Body of pancreas (tissue), 4 donors: ENCODE data around the gene STAMBPL1.

Experiments used
- POLR2A ChIP-seq, 3 donors: fragments of 450-650 bp; IDR thresholded peaks; one replicate each; pipeline ENCODE4 v1.6.1; 2016; ENCODE audit warnings: antibody characterized with exemption in 3 of 3, mild to moderate bottlenecking in 2 of 3
- TF ChIP-seq, protein P1 (sequence below), 7 experiments: fragments of 450-650 bp in 4 of 7; fragments of 200-600 bp in 3 of 7; sonication (generic) in 3 of 7; IDR thresholded peaks; one replicate each; pipeline ENCODE4 v1.5.1; 2016 to 2019; ENCODE audit warnings: antibody characterized with exemption in 7 of 7

DNA sequence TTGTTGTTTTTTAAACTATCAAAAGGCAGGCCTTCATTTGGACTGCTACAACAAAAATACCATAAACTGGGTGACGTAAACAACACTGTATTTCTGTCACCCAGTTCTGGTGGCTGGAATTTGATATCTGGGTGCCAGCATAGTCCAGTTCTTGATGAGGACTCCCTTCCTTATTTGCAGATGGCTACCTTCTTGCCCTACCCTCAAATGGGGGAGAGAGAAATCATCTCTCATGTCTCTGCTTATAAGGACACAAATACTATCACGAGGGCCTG is 47.3 kb downstream of the STAMBPL1 start:
- TF ChIP-seq, protein P1, sequence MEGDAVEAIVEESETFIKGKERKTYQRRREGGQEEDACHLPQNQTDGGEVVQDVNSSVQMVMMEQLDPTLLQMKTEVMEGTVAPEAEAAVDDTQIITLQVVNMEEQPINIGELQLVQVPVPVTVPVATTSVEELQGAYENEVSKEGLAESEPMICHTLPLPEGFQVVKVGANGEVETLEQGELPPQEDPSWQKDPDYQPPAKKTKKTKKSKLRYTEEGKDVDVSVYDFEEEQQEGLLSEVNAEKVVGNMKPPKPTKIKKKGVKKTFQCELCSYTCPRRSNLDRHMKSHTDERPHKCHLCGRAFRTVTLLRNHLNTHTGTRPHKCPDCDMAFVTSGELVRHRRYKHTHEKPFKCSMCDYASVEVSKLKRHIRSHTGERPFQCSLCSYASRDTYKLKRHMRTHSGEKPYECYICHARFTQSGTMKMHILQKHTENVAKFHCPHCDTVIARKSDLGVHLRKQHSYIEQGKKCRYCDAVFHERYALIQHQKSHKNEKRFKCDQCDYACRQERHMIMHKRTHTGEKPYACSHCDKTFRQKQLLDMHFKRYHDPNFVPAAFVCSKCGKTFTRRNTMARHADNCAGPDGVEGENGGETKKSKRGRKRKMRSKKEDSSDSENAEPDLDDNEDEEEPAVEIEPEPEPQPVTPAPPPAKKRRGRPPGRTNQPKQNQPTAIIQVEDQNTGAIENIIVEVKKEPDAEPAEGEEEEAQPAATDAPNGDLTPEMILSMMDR (IDR thresholded peaks at IDR 0.05), result no peak
- TF ChIP-seq POLR2A (IDR thresholded peaks at IDR 0.05), result no peak
